Breast epithelium (tissue), 3 donors: ENCODE data around the gene MEG3.

Experiments
- POLR2A ChIP-seq: fragments of 450-650 bp; IDR thresholded peaks from one replicate; pipeline ENCODE4 v1.6.1; 2016; ENCODE audit warnings: antibody characterized with exemption, mild to moderate bottlenecking, moderate library complexity
- POLR2AphosphoS5 ChIP-seq, 3 donors: sonication (generic); formaldehyde crosslinking; IDR thresholded peaks; one replicate each; pipeline ENCODE4 v1.6.1; 2017; ENCODE audit warnings: antibody characterized with exemption in 3 of 3
- TF ChIP-seq, protein P1 (sequence below), 3 donors: fragments of 450-650 bp; IDR thresholded peaks; one replicate each; pipeline ENCODE4 v1.5.1; 2016 to 2017; ENCODE audit warnings: antibody characterized with exemption in 3 of 3, mild to moderate bottlenecking in 3 of 3, moderate library complexity in 3 of 3

DNA sequence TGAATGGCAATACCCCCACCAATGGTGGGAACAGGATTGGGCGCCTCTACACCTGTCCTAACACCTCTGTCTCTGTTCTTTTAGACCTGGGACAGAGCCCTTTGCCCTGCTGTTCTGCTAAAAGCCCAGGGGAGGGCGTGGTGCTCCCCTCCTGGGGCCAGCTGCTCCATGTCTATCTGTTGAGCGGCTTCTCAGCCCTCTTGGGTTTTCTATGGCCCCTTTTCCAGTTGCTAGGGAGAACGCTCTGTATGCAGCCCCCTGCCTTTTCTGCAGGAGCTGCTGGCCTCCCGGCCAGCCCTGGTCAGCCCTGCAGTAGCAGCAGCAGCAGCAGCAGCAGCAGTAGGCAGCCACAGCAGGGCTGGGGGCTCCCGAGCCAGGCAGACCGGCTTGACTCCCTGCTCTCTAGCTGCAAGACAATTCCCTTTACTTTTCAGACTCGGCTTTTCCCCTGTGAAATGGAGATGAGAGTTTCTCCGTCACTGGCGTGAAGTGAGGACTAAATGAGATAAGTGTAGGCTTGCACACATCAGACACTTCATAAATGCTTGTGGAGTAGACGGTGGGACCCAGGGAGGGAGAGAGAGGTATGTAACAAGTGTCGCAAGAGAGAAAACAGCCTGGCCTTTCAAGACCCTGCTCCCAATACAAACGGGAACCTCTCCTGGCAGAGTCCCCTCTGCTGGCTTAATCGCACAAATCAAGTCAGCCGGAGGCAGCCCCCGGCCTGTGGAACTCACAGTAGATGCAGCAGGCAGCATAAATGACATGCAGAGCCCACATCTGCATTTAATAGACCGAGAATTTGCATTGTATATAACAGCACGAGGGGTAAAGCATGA is 76.6 kb downstream of the MEG3 start:
- TF ChIP-seq, protein P1, sequence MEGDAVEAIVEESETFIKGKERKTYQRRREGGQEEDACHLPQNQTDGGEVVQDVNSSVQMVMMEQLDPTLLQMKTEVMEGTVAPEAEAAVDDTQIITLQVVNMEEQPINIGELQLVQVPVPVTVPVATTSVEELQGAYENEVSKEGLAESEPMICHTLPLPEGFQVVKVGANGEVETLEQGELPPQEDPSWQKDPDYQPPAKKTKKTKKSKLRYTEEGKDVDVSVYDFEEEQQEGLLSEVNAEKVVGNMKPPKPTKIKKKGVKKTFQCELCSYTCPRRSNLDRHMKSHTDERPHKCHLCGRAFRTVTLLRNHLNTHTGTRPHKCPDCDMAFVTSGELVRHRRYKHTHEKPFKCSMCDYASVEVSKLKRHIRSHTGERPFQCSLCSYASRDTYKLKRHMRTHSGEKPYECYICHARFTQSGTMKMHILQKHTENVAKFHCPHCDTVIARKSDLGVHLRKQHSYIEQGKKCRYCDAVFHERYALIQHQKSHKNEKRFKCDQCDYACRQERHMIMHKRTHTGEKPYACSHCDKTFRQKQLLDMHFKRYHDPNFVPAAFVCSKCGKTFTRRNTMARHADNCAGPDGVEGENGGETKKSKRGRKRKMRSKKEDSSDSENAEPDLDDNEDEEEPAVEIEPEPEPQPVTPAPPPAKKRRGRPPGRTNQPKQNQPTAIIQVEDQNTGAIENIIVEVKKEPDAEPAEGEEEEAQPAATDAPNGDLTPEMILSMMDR (IDR thresholded peaks at IDR 0.05) = no peak
- TF ChIP-seq POLR2A (no peak), POLR2AphosphoS5 (IDR thresholded peaks at IDR 0.05) (no peak)
